ENCODE results near the gene ANAPC5.
"Not testable (repeated sequence)": the region's sequence is repeated elsewhere in the genome, so short reads cannot be mapped to it uniquely, and the experiment has no call there.

ANAPC5 gene

GRCh38 chr12:121283388-121283787 is 68.8 kb downstream of the ANAPC5 start:
- DNase-seq: no peak

- not testable (repeated sequence) for DNase-seq
These were observed 69.3 kb downstream of the ANAPC5 start for GRCh38 chr12:121282910-121283309.

GRCh38 chr12:121282072-121282742 is 70.0 kb downstream of the ANAPC5 start:
- no peak for DNase-seq

- not testable (repeated sequence) for DNase-seq
These were observed 71.1 kb downstream of the ANAPC5 start for GRCh38 chr12:121281116-121281515.

- DNase-seq: not testable (repeated sequence)
These were observed 71.7 kb downstream of the ANAPC5 start for GRCh38 chr12:121280531-121280930.

GRCh38 chr12:121279507-121279915 is 72.7 kb downstream of the ANAPC5 start:
- DNase-seq: no peak

- DNase-seq: no peak
These were observed 73.2 kb downstream of the ANAPC5 start for GRCh38 chr12:121279071-121279375.

- DNase-seq: no peak
These were observed 73.8 kb downstream of the ANAPC5 start for GRCh38 chr12:121278169-121279070.

- no peak for DNase-seq
These were observed 74.8 kb downstream of the ANAPC5 start for GRCh38 chr12:121277374-121277759.

- no peak for DNase-seq
These were observed 78.0 kb downstream of the ANAPC5 start for GRCh38 chr12:121274036-121274763.

GRCh38 chr12:121273364-121273896 is 78.8 kb downstream of the ANAPC5 start:
- DNase-seq: no peak

GRCh38 chr12:121267822-121268221 is 84.4 kb downstream of the ANAPC5 start:
- DNase-seq: no peak

GRCh38 chr12:121264951-121265515 is 87.2 kb downstream of the ANAPC5 start:
- DNase-seq: no peak

GRCh38 chr12:121264135-121264534 is 88.1 kb downstream of the ANAPC5 start:
- DNase-seq: no peak

- no peak for DNase-seq
These were observed 88.8 kb downstream of the ANAPC5 start for GRCh38 chr12:121263206-121263935.

- DNase-seq: no peak
These were observed 90.8 kb downstream of the ANAPC5 start for GRCh38 chr12:121261398-121261797.

GRCh38 chr12:121260091-121260490 is 92.1 kb downstream of the ANAPC5 start:
- no peak for DNase-seq

- DNase-seq: no peak
These were observed 93.1 kb downstream of the ANAPC5 start for GRCh38 chr12:121259074-121259473.
